Omental fat pad (tissue), 4 donors: ENCODE data around the gene CELF5. TPM values are rescaled to one million over a fixed set of nuclear protein-coding genes. Genes with fewer than 3 reads are reported as not detected.
"Not testable (repeated sequence)": the region's sequence is repeated elsewhere in the genome, so short reads cannot be mapped to it uniquely, and the experiment has no call there.

Experiments used
- ATAC-seq: fragments of 150-250 bp; one replicate; pipeline ENCODE4 v1.9.1; 2016; ENCODE audit warnings: mild to moderate bottlenecking, moderate library complexity; ENCODE audit not compliant: low FRiP score
- DNase-seq: peaks from one replicate; pipeline ENCODE4 v3.0.0-alpha.2; 2019; ENCODE audit warnings: low spot score
- CTCF ChIP-seq, 3 donors: fragments of 450-650 bp; IDR thresholded peaks; one replicate each; pipeline ENCODE4 v1.5.1; 2016 to 2017; ENCODE audit warnings: antibody characterized with exemption in 3 of 3, mild to moderate bottlenecking in 3 of 3, moderate library complexity in 2 of 3
- total RNA-seq, 4 donors: library from RNA; depleted of rRNA; stranded (reverse); fragments of >200 nt; gene quantifications; one replicate each; pipeline ENCODE4 v1.1.0, GENCODE V29; 2016

The CELF5 gene
- total RNA-seq, 4 donors from 2014 or later, result not detected

GRCh38 chr19:3295581-3295980 lies 71.1 kb downstream of the CELF5 start:
- no peak for DNase-seq
- ATAC-seq, result no peak
- no peak for TF ChIP-seq CTCF (IDR thresholded peaks at IDR 0.05)

- no peak for TF ChIP-seq CTCF (IDR thresholded peaks at IDR 0.05)
- no peak for DNase-seq
- ATAC-seq, result no peak
Measured at GRCh38 chr19:3296034-3296433, 71.6 kb downstream of the CELF5 start.

- ATAC-seq, result no peak
- TF ChIP-seq CTCF (IDR thresholded peaks at IDR 0.05), result no peak
- DNase-seq, result no peak
Measured at GRCh38 chr19:3296446-3296845, 72.0 kb downstream of the CELF5 start.

GRCh38 chr19:3298853-3299449 lies 74.5 kb downstream of the CELF5 start:
- TF ChIP-seq CTCF (IDR thresholded peaks at IDR 0.05), result no peak
- ATAC-seq (no peak), DNase-seq (no peak)

GRCh38 chr19:3300566-3300965 lies 76.1 kb downstream of the CELF5 start:
- not testable (repeated sequence) for DNase-seq, ATAC-seq

GRCh38 chr19:3302755-3303154 lies 78.3 kb downstream of the CELF5 start:
- ATAC-seq (no peak), DNase-seq (no peak)
- no peak for TF ChIP-seq CTCF (IDR thresholded peaks at IDR 0.05)

- ATAC-seq, result peak; percentile 39
- TF ChIP-seq CTCF (IDR thresholded peaks at IDR 0.05), result peak in 1 of 3 donors; percentile 50
- DNase-seq, result peak; percentile 56
Measured at GRCh38 chr19:3304871-3305423, 80.5 kb downstream of the CELF5 start.
